Panc1 (cell line): ENCODE data around the gene TEKT2. TPM values are rescaled to one million over a fixed set of nuclear protein-coding genes. Genes with fewer than 3 reads are reported as not detected.

Source experiments
- ATAC-seq: fragments of 200-7000 bp; cut with Tn5 transposase; 2 replicates; pipeline ENCODE4 v1.9.1; 2020; ENCODE audit warnings: mild to moderate bottlenecking, moderate library complexity
- BruUV-seq: library from RNA; stranded (reverse); fragments of 400-500 nt; replicated peaks from 2 replicates; lab custom pipeline; 2021; lab: Mats Ljungman, UMichigan
- CTCF ChIA-PET: fragments of 300-600 bp; sonication (Branson Sonifier 250); formaldehyde crosslinking; loops from one replicate; lab custom pipeline; 2022; ENCODE audit warnings: antibody characterized with exemption; lab: Charles Lee
- POLR2A ChIA-PET: fragments of 300-600 bp; sonication (Branson Sonifier 250); formaldehyde crosslinking; loops from one replicate; lab custom pipeline; 2022; ENCODE audit warnings: antibody characterized with exemption; lab: Charles Lee
- DNase-seq: peaks from one replicate; pipeline ENCODE4 v3.0.0-alpha.2; 2010; ENCODE audit warnings: low read depth, low spot score
- H3K27ac ChIP-seq: 2 replicates; pipeline ENCODE4 v1.5.1; 2011; ENCODE audit warnings: mild to moderate bottlenecking, low read length, inconsistent platforms
- H3K27me3 ChIP-seq: fragments of 200-500 bp; sonication (Bioruptor generic); 2 replicates; pipeline ENCODE4 v1.6.0; 2014; ENCODE audit warnings: low read length, inconsistent platforms; ENCODE audit not compliant: control insufficient read depth, insufficient read depth
- H3K36me3 ChIP-seq: fragments of 200-500 bp; sonication (Bioruptor generic); 2 replicates; pipeline ENCODE4 v1.5.1; 2014; ENCODE audit warnings: inconsistent platforms, mild to moderate bottlenecking, low read length, moderate library complexity; ENCODE audit not compliant: control insufficient read depth, insufficient read depth
- H3K4me1 ChIP-seq: 2 replicates; pipeline ENCODE4 v1.5.1; 2011; ENCODE audit warnings: inconsistent platforms, mild to moderate bottlenecking, low read length, moderate library complexity; ENCODE audit not compliant: control insufficient read depth, insufficient read depth
- H3K4me3 ChIP-seq, 2 experiments: 2 replicates each; pipeline ENCODE4 v1.5.1; 2011 to 2012; ENCODE audit warnings: low read depth in 2 of 2, low read length in 2 of 2, mild to moderate bottlenecking in 2 of 2, inconsistent platforms in 1 of 2, moderate library complexity in 1 of 2
- H3K9me3 ChIP-seq: fragments of 200-500 bp; sonication (Bioruptor generic); 2 replicates; pipeline ENCODE4 v1.5.1; 2014; ENCODE audit warnings: low read depth, mild to moderate bottlenecking, inconsistent platforms, low read length, moderate library complexity; ENCODE audit not compliant: control insufficient read depth, insufficient read depth
- POLR2AphosphoS5 ChIP-seq: IDR thresholded peaks from 2 replicates; pipeline ENCODE4 v1.6.1; 2012; ENCODE audit warnings: mild to moderate bottlenecking, low read depth, low read length, moderate library complexity
- SIN3A ChIP-seq: IDR thresholded peaks from 2 replicates; pipeline ENCODE4 v1.6.1; 2012; ENCODE audit warnings: low read depth, mild to moderate bottlenecking, low read length, moderate library complexity, borderline replicate concordance; ENCODE audit not compliant: insufficient read depth
- TCF7L2 ChIP-seq: IDR thresholded peaks from 2 replicates; pipeline ENCODE4 v1.6.1; 2011; ENCODE audit warnings: mild to moderate bottlenecking, low read depth, low read length, inconsistent platforms
- in situ Hi-C: cut with HindIII; loops from 2 replicates; pipeline ENCODE4 v1.10.0; 2016; ENCODE audit warnings: low sequenced_read_pairs, low pct_unique_long_range_greater_than_20kb
- intact Hi-C: fragments of 100-400 bp; cut with micrococcal nuclease; formaldehyde crosslinking; loops from one replicate; pipeline ENCODE4 v1.10.0; 2022; ENCODE audit not compliant: unreplicated experiment
- total RNA-seq: library from RNA; stranded (reverse); gene quantifications from one replicate; pipeline ENCODE4 v1.2.1, GENCODE V29; 2021; ENCODE audit not compliant: unreplicated experiment
- TF ChIP-seq, protein P1 (sequence below), 2 experiments: IDR thresholded peaks; 2 replicates each; pipeline ENCODE4 v1.6.1; 2011 to 2012; ENCODE audit warnings: low read depth in 2 of 2, control low read depth in 1 of 2, low read length in 1 of 2, mild to moderate bottlenecking in 1 of 2, moderate library complexity in 1 of 2; ENCODE audit not compliant: insufficient read depth in 1 of 2
- TF ChIP-seq, protein P2 (sequence below): fragments of 450-650 bp; IDR thresholded peaks from 2 replicates; pipeline ENCODE4 v1.5.1; 2017; ENCODE audit warnings: mild to moderate bottlenecking

TEKT2 gene
- total RNA-seq, 1 experiment from 2014 or later = 0.23 TPM

DNA sequence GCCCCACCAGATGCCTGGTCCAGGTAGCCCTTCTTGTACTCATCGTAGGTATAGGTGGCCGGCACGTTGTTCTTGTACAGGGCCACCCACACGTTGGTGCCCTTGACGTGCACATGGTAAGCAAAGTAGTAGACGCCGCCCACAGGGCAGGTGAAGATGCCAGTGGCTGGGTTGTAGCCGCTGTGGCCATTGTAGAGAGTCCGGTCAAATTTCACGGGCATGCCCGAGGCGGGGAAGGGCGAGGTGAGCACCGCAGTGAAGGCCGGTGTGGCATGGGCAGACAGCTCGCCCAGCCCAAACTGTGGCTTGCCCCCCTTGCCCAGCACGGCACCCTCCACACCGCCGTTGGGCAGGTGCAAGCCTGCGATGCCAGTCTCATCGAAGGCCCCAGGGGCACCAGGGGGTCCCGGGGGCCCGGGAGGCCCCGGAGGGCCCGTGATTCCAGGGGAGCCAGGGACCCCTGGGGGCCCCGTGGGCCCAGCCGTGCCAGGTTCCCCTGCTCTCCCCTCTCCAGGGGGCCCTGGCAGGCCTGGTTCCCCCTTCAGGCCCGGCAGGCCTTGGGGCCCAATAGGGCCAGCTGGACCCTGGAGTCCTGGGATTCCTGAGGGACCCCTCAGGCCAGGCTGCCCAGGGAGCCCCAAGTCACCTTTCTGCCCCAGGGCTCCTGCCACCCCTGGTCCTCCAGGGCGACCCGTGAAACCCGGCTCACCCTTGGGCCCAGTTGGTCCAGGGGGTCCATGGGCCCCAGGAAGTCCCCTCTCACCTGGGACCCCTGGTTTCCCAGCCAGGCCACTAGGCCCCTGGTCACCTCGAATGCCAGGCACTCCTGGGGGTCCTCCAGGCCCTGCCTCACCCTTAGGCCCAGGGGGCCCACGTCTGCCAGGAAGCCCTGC, 14.0 kb downstream of the TEKT2 start:
- intact Hi-C loops = no loop called here
- Histone ChIP-seq H3K4me1 (peaks cover 3% of the 10 kb centered on the region; the same call in 1 of the 2 replicates), H3K27me3 (no peaks in the 10 kb centered on the region), H3K4me3 (no peak overlapping the region), H3K27ac (no peak overlapping the region), H3K9me3 (no peaks in the 10 kb centered on the region), H3K36me3 (peaks cover 5% of the 10 kb centered on the region; the same call in 1 of the 2 replicates)
- ATAC-seq (no peak), DNase-seq (no peak)
- TF ChIP-seq POLR2AphosphoS5 = no peak
- TF ChIP-seq, protein P1, sequence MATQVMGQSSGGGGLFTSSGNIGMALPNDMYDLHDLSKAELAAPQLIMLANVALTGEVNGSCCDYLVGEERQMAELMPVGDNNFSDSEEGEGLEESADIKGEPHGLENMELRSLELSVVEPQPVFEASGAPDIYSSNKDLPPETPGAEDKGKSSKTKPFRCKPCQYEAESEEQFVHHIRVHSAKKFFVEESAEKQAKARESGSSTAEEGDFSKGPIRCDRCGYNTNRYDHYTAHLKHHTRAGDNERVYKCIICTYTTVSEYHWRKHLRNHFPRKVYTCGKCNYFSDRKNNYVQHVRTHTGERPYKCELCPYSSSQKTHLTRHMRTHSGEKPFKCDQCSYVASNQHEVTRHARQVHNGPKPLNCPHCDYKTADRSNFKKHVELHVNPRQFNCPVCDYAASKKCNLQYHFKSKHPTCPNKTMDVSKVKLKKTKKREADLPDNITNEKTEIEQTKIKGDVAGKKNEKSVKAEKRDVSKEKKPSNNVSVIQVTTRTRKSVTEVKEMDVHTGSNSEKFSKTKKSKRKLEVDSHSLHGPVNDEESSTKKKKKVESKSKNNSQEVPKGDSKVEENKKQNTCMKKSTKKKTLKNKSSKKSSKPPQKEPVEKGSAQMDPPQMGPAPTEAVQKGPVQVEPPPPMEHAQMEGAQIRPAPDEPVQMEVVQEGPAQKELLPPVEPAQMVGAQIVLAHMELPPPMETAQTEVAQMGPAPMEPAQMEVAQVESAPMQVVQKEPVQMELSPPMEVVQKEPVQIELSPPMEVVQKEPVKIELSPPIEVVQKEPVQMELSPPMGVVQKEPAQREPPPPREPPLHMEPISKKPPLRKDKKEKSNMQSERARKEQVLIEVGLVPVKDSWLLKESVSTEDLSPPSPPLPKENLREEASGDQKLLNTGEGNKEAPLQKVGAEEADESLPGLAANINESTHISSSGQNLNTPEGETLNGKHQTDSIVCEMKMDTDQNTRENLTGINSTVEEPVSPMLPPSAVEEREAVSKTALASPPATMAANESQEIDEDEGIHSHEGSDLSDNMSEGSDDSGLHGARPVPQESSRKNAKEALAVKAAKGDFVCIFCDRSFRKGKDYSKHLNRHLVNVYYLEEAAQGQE (IDR thresholded peaks at IDR 0.05; ENCODE audit: insufficient read depth in 1 of 2, low read depth in 2 of 2, low read length in 1 of 2) = no peak
- CTCF ChIA-PET = interaction anchor here (0.5 to 1.5 kb wide), 6 partner anchors 25 to 244 kb away, joined by 3 to 12 read pairs (median 4); no protein-coding TSS in a partner anchor
- POLR2A ChIA-PET = no interaction called here
- in situ Hi-C loops = no loop called here
- no TSS peak for BruUV-seq

DNA sequence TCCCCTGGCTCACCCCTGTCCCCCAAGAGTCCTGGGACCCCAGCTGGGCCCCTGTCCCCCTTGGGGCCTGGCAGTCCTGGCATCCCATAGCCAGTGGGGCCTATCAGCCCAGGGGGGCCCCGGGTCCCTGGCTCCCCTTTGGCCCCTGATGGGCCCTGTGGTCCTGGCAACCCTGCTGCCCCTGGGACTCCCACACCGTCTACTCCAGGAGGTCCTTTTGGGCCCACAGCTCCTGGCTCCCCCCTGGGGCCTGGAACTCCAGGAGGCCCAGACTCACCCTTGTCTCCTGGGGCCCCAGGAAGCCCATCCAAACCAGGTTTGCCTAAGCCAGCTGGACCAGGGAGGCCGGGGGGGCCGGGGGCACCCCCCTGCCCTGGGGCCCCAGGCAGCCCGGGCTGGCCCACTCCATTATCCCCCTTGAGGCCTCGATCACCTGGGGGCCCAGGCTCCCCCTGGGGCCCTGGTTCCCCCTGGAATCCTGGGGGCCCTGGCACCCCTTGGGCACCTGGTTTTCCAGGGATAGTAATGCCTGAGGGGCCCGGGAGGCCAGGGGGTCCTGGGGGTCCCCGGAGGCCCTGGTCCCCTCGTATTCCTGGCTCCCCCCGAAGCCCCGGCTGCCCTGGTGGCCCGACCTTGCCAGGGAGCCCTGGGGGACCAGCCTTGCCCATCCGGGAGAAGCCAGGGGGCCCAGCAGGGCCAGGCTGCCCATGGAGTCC, 14.9 kb downstream of the TEKT2 start:
- in situ Hi-C loops (no loop called here), intact Hi-C loops (no loop called here)
- no peak overlapping the region for H3K27ac ChIP-seq
- DNase-seq (no peak), ATAC-seq (no peak)
- no TSS peak for BruUV-seq
- CTCF ChIA-PET = interaction anchor here (0.7 kb wide), 1 partner anchor 36 kb away, joined by 3 read pairs; no protein-coding TSS in a partner anchor
- no peaks in the 10 kb centered on the region for H3K27me3 ChIP-seq
- TF ChIP-seq, protein P2, sequence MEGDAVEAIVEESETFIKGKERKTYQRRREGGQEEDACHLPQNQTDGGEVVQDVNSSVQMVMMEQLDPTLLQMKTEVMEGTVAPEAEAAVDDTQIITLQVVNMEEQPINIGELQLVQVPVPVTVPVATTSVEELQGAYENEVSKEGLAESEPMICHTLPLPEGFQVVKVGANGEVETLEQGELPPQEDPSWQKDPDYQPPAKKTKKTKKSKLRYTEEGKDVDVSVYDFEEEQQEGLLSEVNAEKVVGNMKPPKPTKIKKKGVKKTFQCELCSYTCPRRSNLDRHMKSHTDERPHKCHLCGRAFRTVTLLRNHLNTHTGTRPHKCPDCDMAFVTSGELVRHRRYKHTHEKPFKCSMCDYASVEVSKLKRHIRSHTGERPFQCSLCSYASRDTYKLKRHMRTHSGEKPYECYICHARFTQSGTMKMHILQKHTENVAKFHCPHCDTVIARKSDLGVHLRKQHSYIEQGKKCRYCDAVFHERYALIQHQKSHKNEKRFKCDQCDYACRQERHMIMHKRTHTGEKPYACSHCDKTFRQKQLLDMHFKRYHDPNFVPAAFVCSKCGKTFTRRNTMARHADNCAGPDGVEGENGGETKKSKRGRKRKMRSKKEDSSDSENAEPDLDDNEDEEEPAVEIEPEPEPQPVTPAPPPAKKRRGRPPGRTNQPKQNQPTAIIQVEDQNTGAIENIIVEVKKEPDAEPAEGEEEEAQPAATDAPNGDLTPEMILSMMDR = no peak
- no peak for TF ChIP-seq SIN3A
- TF ChIP-seq, protein P1 (IDR thresholded peaks at IDR 0.05; ENCODE audit: insufficient read depth in 1 of 2, low read depth in 2 of 2, low read length in 1 of 2) = no peak
- TF ChIP-seq POLR2AphosphoS5 = no peak
- TF ChIP-seq TCF7L2 = no peak
- POLR2A ChIA-PET = no interaction called here
- peaks cover 3% of the 10 kb centered on the region; the same call in 1 of the 2 replicates for H3K4me1 ChIP-seq
- H3K4me3 ChIP-seq = no peak overlapping the region
- no peaks in the 10 kb centered on the region for H3K9me3 ChIP-seq
- H3K36me3 ChIP-seq = no peaks in the 10 kb centered on the region
